GM13976 (cell line): ENCODE results near the gene FBN1.

ENCODE experiments used
- DNase-seq: peaks from one replicate; pipeline ENCODE4 v3.0.0; 2012; ENCODE audit warnings: low spot score
- CTCF ChIP-seq: IDR thresholded peaks from 2 replicates; pipeline ENCODE4 v1.5.1; 2012; ENCODE audit warnings: borderline replicate concordance, mild to moderate bottlenecking; ENCODE audit not compliant: insufficient read depth; ENCODE audit errors: extremely low read depth, missing control alignments, control extremely low read depth
- in situ Hi-C: fragments of 300-500 bp; cut with MboI; formaldehyde crosslinking; loops from one replicate; pipeline ENCODE4 v1.12.0; 2022; ENCODE audit warnings: low sequenced_read_pairs, mixed read lengths, inconsistent platforms; ENCODE audit not compliant: unreplicated experiment

Gene FBN1

GRCh38 chr15:48393645-48394506 is 251.6 kb downstream of the FBN1 start:
- no peak for TF ChIP-seq CTCF
- in situ Hi-C loops, result no loop called here
- DNase-seq, result no peak

GRCh38 chr15:48392356-48392755 is 253.2 kb downstream of the FBN1 start:
- in situ Hi-C loops, result no loop called here
- DNase-seq, result no peak
- no peak for TF ChIP-seq CTCF

GRCh38 chr15:48391950-48392349 is 253.6 kb downstream of the FBN1 start:
- DNase-seq, result no peak
- no peak for TF ChIP-seq CTCF
- in situ Hi-C loops, result no loop called here

GRCh38 chr15:48389691-48390143 is 255.8 kb downstream of the FBN1 start:
- DNase-seq, result no peak
- in situ Hi-C loops, result no loop called here
- TF ChIP-seq CTCF, result no peak

GRCh38 chr15:48388910-48389309 is 256.6 kb downstream of the FBN1 start:
- no peak for DNase-seq
- in situ Hi-C loops, result no loop called here
- no peak for TF ChIP-seq CTCF

- DNase-seq, result no peak
- in situ Hi-C loops, result no loop called here
- TF ChIP-seq CTCF, result no peak
These were observed 257.3 kb downstream of the FBN1 start for GRCh38 chr15:48388016-48388851.
